Activated naive CD4-positive, alpha-beta T cell treated with anti-CD3 and anti-CD28 coated beads for 36 hours (primary cell): ENCODE measurements around the gene IER3. TPM values are rescaled to one million over a fixed set of nuclear protein-coding genes. Genes with fewer than 3 reads are reported as not detected.

Experiments used
- CTCF ChIA-PET: fragments of 350-600 bp; sonication (Branson Sonifier 250); formaldehyde crosslinking; loops from one replicate; lab custom pipeline; 2021; ENCODE audit warnings: antibody characterized with exemption; lab: Charles Lee
- DNase-seq: peaks from one replicate; pipeline ENCODE4 v3.0.0-alpha.2; 2020
- H3K27ac Mint-ChIP-seq: one replicate; pipeline ENCODE4 v1.8.0; 2021; ENCODE audit warnings: mild to moderate bottlenecking, mixed read lengths
- H3K27me3 Mint-ChIP-seq: one replicate; pipeline ENCODE4 v1.8.0; 2021; ENCODE audit warnings: low read depth, mixed read lengths
- H3K36me3 Mint-ChIP-seq: one replicate; pipeline ENCODE4 v1.8.0; 2021; ENCODE audit warnings: low read depth, mixed read lengths
- H3K4me1 Mint-ChIP-seq: one replicate; pipeline ENCODE4 v1.8.0; 2021; ENCODE audit warnings: low read depth, mixed read lengths
- H3K4me3 Mint-ChIP-seq: one replicate; pipeline ENCODE4 v1.8.0; 2021; ENCODE audit warnings: mild to moderate bottlenecking, moderate library complexity, mixed read lengths
- H3K9me3 Mint-ChIP-seq: one replicate; pipeline ENCODE4 v1.8.0; 2021; ENCODE audit warnings: mixed read lengths
- intact Hi-C: fragments of 100-400 bp; cut with micrococcal nuclease; formaldehyde crosslinking; loops from one replicate; pipeline ENCODE4 v1.15.1; 2023
- total RNA-seq, 2 experiments: library from RNA; stranded (reverse); gene quantifications; one replicate each; pipeline ENCODE4 v1.2.3, GENCODE V29; 2021

Gene IER3
- total RNA-seq, 2 experiments from 2014 or later: 32.2 to 34.0 TPM

GRCh38 chr6:30741789-30742315 lies 2.5 kb downstream of the IER3 start:
- H3K9me3 Mint-ChIP-seq: peaks cover 2% of the 10 kb centered on the region
- peaks cover 63% of the 10 kb centered on the region for H3K36me3 Mint-ChIP-seq
- H3K4me1 Mint-ChIP-seq: peaks cover 64% of the 10 kb centered on the region
- H3K4me3 Mint-ChIP-seq: peak overlapping the region; percentile 94
- H3K27me3 Mint-ChIP-seq: no peaks in the 10 kb centered on the region
- CTCF ChIA-PET: interaction anchor here (0.8 to 4.0 kb wide), 7 partner anchors 11 to 137 kb away, joined by 3 to 23 read pairs (median 5); partner anchors contain the start of gene TUBB
- peak; percentile 65 for DNase-seq
- H3K27ac Mint-ChIP-seq: peak overlapping the region; percentile 96
- intact Hi-C loops: loop anchor here (2.0 to 5.0 kb wide), 4 partner anchors 40 to 345 kb away; partner anchors contain the start of genes MRPS18B and PPP1R10

- Mint-ChIP-seq H3K9me3 (peaks cover 4% of the 10 kb centered on the region), H3K27ac (peak overlapping the region; percentile 96), H3K4me3 (peak overlapping the region; percentile 94), H3K4me1 (peaks cover 67% of the 10 kb centered on the region), H3K27me3 (no peaks in the 10 kb centered on the region), H3K36me3 (peaks cover 70% of the 10 kb centered on the region)
- intact Hi-C loops: loop anchor here (5.0 kb wide), 3 partner anchors 41 to 346 kb away; partner anchors contain the start of genes MRPS18B and PPP1R10
- CTCF ChIA-PET: interaction anchor here (0.9 to 4.0 kb wide), 6 partner anchors 10 to 137 kb away, joined by 3 to 23 read pairs (median 5); partner anchors contain the start of gene TUBB
- DNase-seq: no peak
Observed at GRCh38 chr6:30741063-30741779, 3.1 kb downstream of the IER3 start.

- Mint-ChIP-seq H3K4me1 (peaks cover 74% of the 10 kb centered on the region), H3K27ac (no peak overlapping the region), H3K36me3 (peaks cover 77% of the 10 kb centered on the region), H3K9me3 (peaks cover 5% of the 10 kb centered on the region), H3K4me3 (peak overlapping the region; percentile 32), H3K27me3 (no peaks in the 10 kb centered on the region)
- no peak for DNase-seq
- intact Hi-C loops: loop anchor here (5.0 kb wide), 3 partner anchors 42 to 347 kb away; partner anchors contain the start of genes MRPS18B and PPP1R10
- CTCF ChIA-PET: interaction anchor here (1.6 kb wide), 1 partner anchor 10 kb away, joined by 10 read pairs; no protein-coding TSS in a partner anchor
Observed at GRCh38 chr6:30740540-30740870, 3.8 kb downstream of the IER3 start.

GRCh38 chr6:30738532-30738931 lies 5.8 kb downstream of the IER3 start:
- H3K27me3 Mint-ChIP-seq: no peaks in the 10 kb centered on the region
- H3K36me3 Mint-ChIP-seq: peaks cover 78% of the 10 kb centered on the region
- H3K27ac Mint-ChIP-seq: no peak overlapping the region
- H3K9me3 Mint-ChIP-seq: peaks cover 5% of the 10 kb centered on the region
- peaks cover 79% of the 10 kb centered on the region for H3K4me1 Mint-ChIP-seq
- DNase-seq: no peak
- CTCF ChIA-PET: interaction anchor here (0.6 to 19.6 kb wide), 4 partner anchors 61 to 197 kb away, joined by 3 to 346 read pairs (median 18); partner anchors contain the start of gene DHX16
- intact Hi-C loops: loop anchor here (5.0 kb wide), 1 partner anchor 181 kb away; the partner anchor contains the start of genes GNL1 and PRR3
- no peak overlapping the region for H3K4me3 Mint-ChIP-seq

- Mint-ChIP-seq H3K4me1 (peaks cover 79% of the 10 kb centered on the region), H3K27me3 (no peaks in the 10 kb centered on the region), H3K9me3 (peaks cover 5% of the 10 kb centered on the region), H3K27ac (peak overlapping the region; percentile 82), H3K36me3 (peaks cover 63% of the 10 kb centered on the region), H3K4me3 (peak overlapping the region; percentile 32)
- DNase-seq: peak; percentile 63
- intact Hi-C loops: loop anchor here (1.0 to 5.0 kb wide), 6 partner anchors 9 to 178 kb away; partner anchors contain the start of genes GNL1, IER3, PRR3 and TUBB
- CTCF ChIA-PET: interaction anchor here (0.6 to 19.6 kb wide), 7 partner anchors 11 to 224 kb away, joined by 3 to 346 read pairs (median 4); partner anchors contain the start of gene DHX16
Observed at GRCh38 chr6:30735668-30736314, 8.6 kb downstream of the IER3 start.

- no peak overlapping the region for H3K4me3 Mint-ChIP-seq
- peaks cover 5% of the 10 kb centered on the region for H3K9me3 Mint-ChIP-seq
- peaks cover 54% of the 10 kb centered on the region for H3K36me3 Mint-ChIP-seq
- peaks cover 62% of the 10 kb centered on the region for H3K4me1 Mint-ChIP-seq
- DNase-seq: no peak
- CTCF ChIA-PET: interaction anchor here (0.6 to 19.6 kb wide), 11 partner anchors 9 to 190 kb away, joined by 3 to 346 read pairs (median 5); partner anchors contain the start of genes DHX16 and MRPS18B
- intact Hi-C loops: no loop called here
- no peaks in the 10 kb centered on the region for H3K27me3 Mint-ChIP-seq
- H3K27ac Mint-ChIP-seq: no peak overlapping the region
Observed at GRCh38 chr6:30732237-30732943, 12.0 kb downstream of the IER3 start.

GRCh38 chr6:30730601-30731435 lies 13.5 kb downstream of the IER3 start:
- peaks cover 47% of the 10 kb centered on the region for H3K4me1 Mint-ChIP-seq
- no peak overlapping the region for H3K27ac Mint-ChIP-seq
- CTCF ChIA-PET: interaction anchor here (0.6 to 19.6 kb wide), 39 partner anchors 8 to 356 kb away, joined by 3 to 346 read pairs (median 4); partner anchors contain the start of genes DHX16, FLOT1, MRPS18B and PPP1R10
- no peaks in the 10 kb centered on the region for H3K27me3 Mint-ChIP-seq
- peak; percentile 94 for DNase-seq
- peaks cover 39% of the 10 kb centered on the region for H3K36me3 Mint-ChIP-seq
- no peaks in the 10 kb centered on the region for H3K9me3 Mint-ChIP-seq
- peak overlapping the region; percentile 29 for H3K4me3 Mint-ChIP-seq
- intact Hi-C loops: loop anchor here (1.0 to 2.0 kb wide), 3 partner anchors 52 to 248 kb away; no protein-coding TSS in a partner anchor

GRCh38 chr6:30727920-30728553 lies 16.3 kb downstream of the IER3 start:
- peaks cover 54% of the 10 kb centered on the region for H3K4me1 Mint-ChIP-seq
- H3K27ac Mint-ChIP-seq: peak overlapping the region; percentile 46
- H3K4me3 Mint-ChIP-seq: no peak overlapping the region
- no peak for DNase-seq
- CTCF ChIA-PET: interaction anchor here (0.6 to 19.6 kb wide), 5 partner anchors 13 to 154 kb away, joined by 3 to 346 read pairs (median 6); partner anchors contain the start of gene DHX16
- peaks cover 55% of the 10 kb centered on the region for H3K36me3 Mint-ChIP-seq
- intact Hi-C loops: no loop called here
- no peaks in the 10 kb centered on the region for H3K27me3 Mint-ChIP-seq
- no peaks in the 10 kb centered on the region for H3K9me3 Mint-ChIP-seq

- Mint-ChIP-seq H3K4me3 (no peak overlapping the region), H3K9me3 (no peaks in the 10 kb centered on the region), H3K4me1 (peaks cover 53% of the 10 kb centered on the region), H3K36me3 (peaks cover 61% of the 10 kb centered on the region), H3K27ac (no peak overlapping the region), H3K27me3 (no peaks in the 10 kb centered on the region)
- CTCF ChIA-PET: interaction anchor here (0.6 to 19.6 kb wide), 3 partner anchors 49 to 365 kb away, joined by 3 to 346 read pairs (median 4); partner anchors contain the start of gene DHX16
- no peak for DNase-seq
- intact Hi-C loops: no loop called here
Observed at GRCh38 chr6:30726506-30727413, 17.6 kb downstream of the IER3 start.
